Cardiac fibroblast (primary cell): Measurements from ENCODE around the gene SETBP1.

ENCODE experiments used
- DNase-seq, 2 donors: peaks; one replicate each; pipeline versions ENCODE4 v3.0.0 to v3.0.0-alpha.2; 2010; ENCODE audit warnings: low read depth in 2 of 2
- H3K4me3 ChIP-seq, 2 donors: replicated peaks in 1 of 2; 1 replicate in 1 of 2; 2 replicates in 1 of 2; pipeline ENCODE4 v1.5.1; 2011; ENCODE audit warnings: low read depth in 2 of 2, low read length in 2 of 2, mild to moderate bottlenecking in 2 of 2, moderate library complexity in 1 of 2
- CTCF ChIP-seq: IDR thresholded peaks from one replicate; pipeline ENCODE4 v1.5.1; 2011; ENCODE audit warnings: low read depth, mild to moderate bottlenecking, low read length, inconsistent platforms

SETBP1 gene

GRCh38 chr18:44771956-44772917 lies 91.5 kb downstream of the SETBP1 start:
- TF ChIP-seq CTCF, result no peak
- no peak overlapping the region for H3K4me3 ChIP-seq
- no peak for DNase-seq

DNA sequence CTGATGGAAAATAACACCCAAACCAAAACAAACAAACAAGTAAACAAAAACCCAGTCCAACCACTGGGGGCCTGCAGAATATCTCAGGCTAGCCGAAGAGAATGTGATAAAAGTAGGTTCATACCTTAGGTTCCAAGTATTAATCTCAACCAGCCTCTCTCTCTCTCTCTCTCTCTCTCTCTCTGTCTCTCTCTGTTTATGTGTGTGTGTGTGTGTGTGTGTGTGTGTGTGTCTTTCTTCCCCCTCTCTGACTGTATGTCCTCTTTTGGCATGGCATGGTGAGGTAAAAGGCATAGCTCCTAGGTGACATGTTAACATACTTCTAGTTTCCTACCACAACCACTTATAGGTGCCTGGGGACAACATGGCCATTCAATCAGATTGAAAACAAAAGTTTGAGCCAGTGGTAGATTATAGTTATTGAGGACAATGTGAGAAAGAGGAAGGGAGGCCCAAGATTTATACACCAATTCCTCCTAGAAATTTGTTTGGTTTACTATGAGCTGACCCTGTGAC lies 93.0 kb downstream of the SETBP1 start:
- no peak overlapping the region for H3K4me3 ChIP-seq
- no peak for DNase-seq
- TF ChIP-seq CTCF, result no peak

GRCh38 chr18:44774191-44774590 lies 93.5 kb downstream of the SETBP1 start:
- H3K4me3 ChIP-seq, result no peak overlapping the region
- no peak for DNase-seq
- no peak for TF ChIP-seq CTCF

DNA sequence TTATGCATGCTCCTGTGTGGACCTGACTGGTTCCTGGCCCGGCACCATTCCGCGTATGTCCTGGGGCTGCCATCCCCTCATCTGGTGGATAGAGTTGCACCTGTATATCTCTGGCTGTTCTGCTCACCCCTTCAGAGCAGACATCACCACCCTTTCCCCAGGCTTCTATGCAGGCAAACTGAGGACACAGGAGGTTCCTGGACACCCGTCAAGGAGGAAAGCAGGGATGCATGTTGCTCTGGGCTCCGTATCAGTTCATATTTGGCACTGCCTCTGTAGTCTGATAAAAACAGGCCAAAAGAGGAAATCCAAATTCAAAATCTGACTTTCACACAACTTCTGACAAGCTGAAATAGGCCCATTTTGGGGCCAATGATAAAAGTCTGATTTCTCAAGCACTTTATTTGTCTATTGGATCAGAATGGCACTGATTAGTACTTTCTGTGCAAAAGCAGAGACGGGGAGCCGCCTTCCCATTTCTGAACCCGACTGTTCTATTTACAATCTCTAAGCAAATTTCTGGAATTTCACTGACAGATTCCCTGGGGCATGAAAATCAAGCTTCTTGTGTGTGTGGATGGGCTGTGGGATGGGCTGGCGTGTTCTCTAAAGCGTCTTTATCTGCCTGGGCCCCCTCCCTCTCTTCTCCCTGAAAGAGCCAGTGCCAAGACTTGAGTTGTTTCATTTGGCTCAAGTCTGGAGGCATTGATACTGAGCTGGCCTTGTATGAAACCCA lies 96.9 kb downstream of the SETBP1 start:
- no peak overlapping the region for H3K4me3 ChIP-seq
- TF ChIP-seq CTCF, result no peak
- peak in 1 of 2 donors; percentile 34 for DNase-seq

DNA sequence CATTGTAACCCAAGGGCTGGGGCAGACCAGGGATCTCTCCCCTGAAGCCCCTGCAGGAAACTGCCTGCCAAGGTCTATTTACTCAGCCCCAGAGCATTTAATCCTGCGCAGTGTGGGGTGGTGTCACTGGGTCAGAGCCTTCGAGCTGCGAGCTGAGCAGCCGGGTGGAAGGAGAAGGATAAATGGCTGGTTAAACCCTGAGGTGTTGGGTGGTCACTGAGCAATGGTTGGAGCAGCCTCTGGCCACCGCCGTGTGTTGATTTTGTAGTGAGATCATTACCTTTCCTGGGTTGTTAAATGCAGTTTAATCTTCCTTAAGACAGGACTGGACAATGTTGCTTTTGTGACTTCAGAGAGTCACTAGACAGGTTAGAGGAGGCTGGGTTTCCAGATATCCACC lies 98.1 kb downstream of the SETBP1 start:
- no peak for DNase-seq
- TF ChIP-seq CTCF, result no peak
- H3K4me3 ChIP-seq, result no peak overlapping the region

- H3K4me3 ChIP-seq, result no peak overlapping the region
- DNase-seq, result no peak
- no peak for TF ChIP-seq CTCF
Observed at GRCh38 chr18:44779753-44780292, 99.1 kb downstream of the SETBP1 start.
